WTC11 (cell line): ENCODE results near the gene UPF3A.

ENCODE experiments used
- ATF3 ChIP-seq: sonication (generic); formaldehyde crosslinking; conservative IDR thresholded peaks from 2 replicates; pipeline ENCODE4 v1.8.1; 2022; ENCODE audit warnings: mild to moderate bottlenecking, missing genetic modification reagents
- CREM ChIP-seq: sonication (generic); formaldehyde crosslinking; IDR thresholded peaks from 2 replicates; pipeline ENCODE4 v1.8.1; 2022; ENCODE audit warnings: mild to moderate bottlenecking, missing genetic modification reagents, moderate library complexity
- CTCF ChIP-seq: fragments of 200-600 bp; IDR thresholded peaks from 2 replicates; pipeline ENCODE4 v1.8.0; 2022; ENCODE audit warnings: antibody characterized with exemption
- E2F4 ChIP-seq: sonication (generic); formaldehyde crosslinking; IDR thresholded peaks from 2 replicates; pipeline ENCODE4 v1.8.1; 2022; ENCODE audit warnings: low read depth, mild to moderate bottlenecking, moderate library complexity, missing genetic modification reagents, borderline replicate concordance
- FOXJ3 ChIP-seq: sonication (generic); formaldehyde crosslinking; IDR thresholded peaks from 2 replicates; pipeline ENCODE4 v1.9.0; 2021; ENCODE audit warnings: missing genetic modification reagents, mild to moderate bottlenecking, borderline replicate concordance
- IRF1 ChIP-seq: sonication (generic); formaldehyde crosslinking; IDR thresholded peaks from 2 replicates; pipeline ENCODE4 v1.8.0; 2023; ENCODE audit warnings: missing genetic modification reagents
- PRDM15 ChIP-seq: sonication (generic); formaldehyde crosslinking; IDR thresholded peaks from 2 replicates; pipeline ENCODE4 v1.8.0; 2022; ENCODE audit warnings: missing genetic modification reagents
- RORB ChIP-seq: fragments of 250-450 bp; sonication (Bioruptor Pico); IDR thresholded peaks from 2 replicates; pipeline ENCODE4 v1.9.0; 2021; ENCODE audit warnings: mild to moderate bottlenecking
- TP53 ChIP-seq: sonication (generic); formaldehyde crosslinking; IDR thresholded peaks from 2 replicates; pipeline ENCODE4 v1.8.1; 2023; ENCODE audit warnings: mild to moderate bottlenecking, missing genetic modification reagents

- TF ChIP-seq CTCF, result no peak
- no peak for TF ChIP-seq TP53 (CRISPR knock-in tag)
- no peak for TF ChIP-seq IRF1 (CRISPR knock-in tag)
- no peak for TF ChIP-seq CREM (CRISPR knock-in tag)
- no peak for TF ChIP-seq RORB (CRISPR knock-in tag)
- TF ChIP-seq E2F4 (CRISPR knock-in tag), result no peak
- no peak for TF ChIP-seq FOXJ3 (CRISPR knock-in tag)
- TF ChIP-seq ATF3 (CRISPR knock-in tag), result no peak
- TF ChIP-seq PRDM15, result no peak
Observed at GRCh38 chr13:114328034-114328433, 46.6 kb downstream of the UPF3A start.
